ENCODE measurements around the gene NFE2L1.
"Not testable (repeated sequence)": the region's sequence is repeated elsewhere in the genome, so short reads cannot be mapped to it uniquely, and the experiment has no call there.

The NFE2L1 gene

GRCh38 chr17:48070195-48070594 is 22.0 kb downstream of the NFE2L1 start:
- DNase-seq: no peak

GRCh38 chr17:48071654-48072053 is 23.5 kb downstream of the NFE2L1 start:
- no peak for DNase-seq

DNA sequence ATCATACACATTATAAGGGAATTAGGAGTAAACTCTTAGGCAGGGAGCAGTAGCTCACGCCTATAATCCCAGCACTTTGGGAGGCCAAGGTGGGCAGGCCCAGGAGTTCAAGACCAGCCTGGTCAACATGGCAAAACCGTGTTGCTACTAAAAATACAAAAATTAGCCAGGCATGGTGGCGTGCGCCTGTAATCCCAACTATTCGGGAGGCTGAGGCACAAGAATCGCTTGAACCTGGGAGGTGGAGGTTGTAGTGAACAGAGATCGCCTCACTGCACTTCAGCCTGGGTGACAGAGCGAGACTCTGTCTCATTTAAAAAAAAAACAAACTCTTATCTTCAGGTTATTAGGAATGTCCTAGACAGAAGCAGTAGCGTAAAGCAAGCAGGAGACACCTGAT is 24.7 kb downstream of the NFE2L1 start:
- not testable (repeated sequence) for DNase-seq

GRCh38 chr17:48073566-48074094 is 25.5 kb downstream of the NFE2L1 start:
- DNase-seq: not testable (repeated sequence)

GRCh38 chr17:48074322-48075081 is 26.3 kb downstream of the NFE2L1 start:
- peak; percentile 80 for DNase-seq

- DNase-seq: not testable (repeated sequence)
Observed at GRCh38 chr17:48077152-48077551, 29.0 kb downstream of the NFE2L1 start.

DNA sequence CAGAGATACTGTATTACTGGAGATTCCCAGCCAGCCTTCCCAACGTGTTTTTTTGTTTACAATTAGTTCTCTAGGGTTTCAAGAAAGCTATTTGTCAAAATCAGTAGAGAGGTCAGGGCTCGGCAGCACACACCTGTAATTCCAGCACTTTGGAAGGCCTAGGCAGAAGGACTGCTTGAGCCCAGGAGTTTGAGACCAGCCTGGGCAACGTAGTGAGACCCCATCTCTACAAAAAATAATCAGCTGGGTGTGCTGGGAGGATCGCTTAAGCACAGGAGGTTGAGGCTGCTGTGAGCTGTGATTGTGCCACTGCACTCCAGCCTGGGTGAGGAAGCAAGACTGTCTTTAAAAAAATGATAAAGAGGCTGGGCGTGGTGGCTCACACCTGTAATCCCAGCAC is 33.7 kb downstream of the NFE2L1 start:
- no peak for DNase-seq

DNA sequence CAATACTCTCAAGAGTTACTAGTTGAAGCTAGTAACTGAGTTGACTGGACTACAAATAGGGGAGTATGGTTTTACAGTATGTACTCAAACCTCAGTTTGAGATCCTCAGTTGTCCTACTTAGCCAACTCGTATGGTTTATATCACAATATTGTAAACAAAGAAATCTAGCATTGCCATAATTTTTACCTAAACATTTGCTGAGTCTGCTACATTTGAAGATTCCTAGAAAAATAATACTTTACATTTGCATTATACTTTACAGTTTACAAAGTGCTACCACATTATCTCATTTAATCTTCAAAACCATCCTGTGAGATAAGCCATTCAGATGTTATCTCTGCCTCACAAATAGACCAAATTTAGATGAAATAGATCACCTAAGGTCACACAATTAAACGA is 36.8 kb downstream of the NFE2L1 start:
- DNase-seq: no peak

- DNase-seq: no peak
Observed at GRCh38 chr17:48093341-48094045, 45.3 kb downstream of the NFE2L1 start.

- no peak for DNase-seq
Observed at GRCh38 chr17:48095611-48096010, 47.5 kb downstream of the NFE2L1 start.

DNA sequence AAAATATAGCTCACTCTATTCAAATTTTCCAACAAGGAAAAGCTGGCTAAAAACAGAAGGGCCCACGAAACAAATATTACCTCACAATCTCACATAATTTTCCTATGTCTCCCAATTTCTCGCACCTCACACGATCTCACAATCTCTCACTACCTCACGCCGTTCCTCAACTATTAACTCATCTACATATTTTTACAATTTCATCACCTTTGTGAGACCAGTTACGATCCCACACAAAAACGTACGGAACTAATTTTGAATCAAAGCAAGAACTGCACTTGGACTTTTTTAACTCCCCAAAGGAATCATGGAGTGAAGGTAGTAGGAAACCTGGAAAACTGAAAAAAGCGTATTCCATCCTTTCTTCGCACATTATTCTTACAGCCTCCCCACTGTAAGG is 52.0 kb downstream of the NFE2L1 start:
- DNase-seq: no peak

DNA sequence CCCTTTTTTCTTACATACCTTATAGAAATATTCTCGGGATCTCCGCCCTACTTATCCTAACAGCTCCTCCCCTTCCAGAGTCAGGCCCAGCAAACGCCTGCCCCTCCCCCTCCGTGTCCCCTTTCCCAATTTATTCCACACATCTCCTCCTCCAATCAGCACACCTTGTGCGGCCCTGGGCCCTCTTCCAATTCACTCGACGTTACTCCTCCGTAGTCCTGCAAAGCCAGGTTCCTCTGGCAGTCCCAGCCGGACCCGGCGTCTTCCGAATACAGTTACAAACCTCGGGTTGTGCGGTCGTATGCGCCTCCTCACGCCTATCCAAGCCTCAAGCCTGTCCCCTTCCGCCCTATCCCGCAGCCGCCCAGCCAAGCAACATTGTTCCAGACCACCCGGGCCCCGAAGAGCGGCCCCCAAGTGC is 52.4 kb downstream of the NFE2L1 start:
- no peak for DNase-seq

DNA sequence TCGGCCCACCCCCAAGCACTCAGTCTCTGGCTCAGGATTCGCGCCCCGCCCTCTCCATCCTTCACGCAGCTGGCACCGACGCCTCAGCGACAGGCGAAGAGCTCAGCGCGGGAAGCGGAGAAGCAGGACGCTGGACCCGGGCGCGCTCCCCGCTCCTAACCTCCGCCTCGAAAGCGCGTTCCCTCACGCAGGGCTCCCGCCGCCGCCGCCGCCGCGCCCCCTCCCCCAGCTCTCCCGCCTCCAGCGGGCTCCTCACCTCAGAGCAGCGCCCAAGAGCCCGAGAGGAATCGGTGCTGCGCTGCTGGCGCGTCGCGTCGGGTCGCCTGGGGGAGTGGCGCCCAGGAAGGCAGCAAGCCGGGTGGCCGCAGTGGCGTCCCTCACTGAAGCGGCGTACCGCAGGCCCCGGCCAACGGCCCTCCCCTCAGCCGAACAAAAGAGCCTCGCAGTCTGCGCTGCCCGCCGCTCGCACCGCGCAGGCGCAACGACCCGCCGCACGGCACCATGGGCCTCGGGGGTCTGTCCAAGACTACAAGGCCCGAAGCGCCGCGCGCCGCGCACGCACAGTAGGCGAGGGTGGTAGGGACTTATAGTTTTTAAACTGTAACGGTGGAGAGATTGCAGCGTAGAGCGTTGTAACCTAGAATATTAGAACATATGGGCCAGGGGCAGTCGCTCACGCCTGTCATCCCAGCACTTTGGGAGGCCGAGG is 53.0 kb downstream of the NFE2L1 start, which contains the start of gene CBX1:
TSS of gene CBX1 (minus strand) at position 467 of the 709 bp plus-strand sequence. CDS start 24,474 bp downstream, outside the sequence.
- peak; percentile 93 for DNase-seq

- DNase-seq: no peak
Observed at GRCh38 chr17:48102043-48102750, 54.0 kb downstream of the NFE2L1 start.

DNA sequence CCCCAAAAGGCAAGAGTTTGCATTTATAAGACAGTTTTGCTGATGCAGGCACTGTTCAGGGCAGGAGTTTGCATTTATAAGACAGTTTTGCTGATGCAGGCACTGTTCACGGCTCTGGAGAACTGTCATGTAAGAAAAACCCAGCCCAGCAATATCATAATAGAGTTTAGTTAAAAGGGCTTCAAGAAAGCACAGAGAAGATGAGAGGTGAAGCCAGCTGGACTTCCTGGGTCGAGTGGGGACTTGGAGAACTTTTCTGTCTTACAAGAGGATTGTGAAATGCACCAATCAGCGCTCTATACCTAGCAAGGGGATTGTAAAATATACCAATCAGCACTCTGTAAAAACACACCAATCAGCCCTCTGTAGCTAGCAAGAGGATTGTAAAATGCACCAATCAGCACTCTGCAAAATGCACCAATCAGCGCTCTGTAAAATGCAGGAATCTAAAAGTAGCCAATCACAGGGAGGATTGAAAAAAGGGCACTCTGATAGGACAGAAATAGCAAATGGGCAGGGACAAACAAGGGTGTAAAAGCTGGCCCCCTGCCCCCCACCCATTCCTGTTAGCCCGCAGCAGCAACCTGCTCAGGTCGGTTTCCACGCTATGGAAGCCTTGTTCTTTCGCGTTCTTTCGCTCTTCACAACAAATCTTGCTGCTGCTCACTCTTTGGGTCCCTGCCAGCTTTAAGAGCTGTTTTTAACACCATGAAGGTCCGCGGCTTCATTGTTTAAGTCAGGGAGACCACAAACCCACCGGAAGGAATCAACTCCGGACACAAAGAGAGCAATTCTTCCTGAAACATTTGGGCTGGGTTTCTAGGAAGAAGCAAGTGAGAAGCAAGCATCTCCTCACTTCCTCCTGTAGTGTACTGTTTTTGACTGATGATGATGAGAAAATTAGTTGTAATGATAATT is 54.9 kb downstream of the NFE2L1 start:
- peak; percentile 15 for DNase-seq

DNA sequence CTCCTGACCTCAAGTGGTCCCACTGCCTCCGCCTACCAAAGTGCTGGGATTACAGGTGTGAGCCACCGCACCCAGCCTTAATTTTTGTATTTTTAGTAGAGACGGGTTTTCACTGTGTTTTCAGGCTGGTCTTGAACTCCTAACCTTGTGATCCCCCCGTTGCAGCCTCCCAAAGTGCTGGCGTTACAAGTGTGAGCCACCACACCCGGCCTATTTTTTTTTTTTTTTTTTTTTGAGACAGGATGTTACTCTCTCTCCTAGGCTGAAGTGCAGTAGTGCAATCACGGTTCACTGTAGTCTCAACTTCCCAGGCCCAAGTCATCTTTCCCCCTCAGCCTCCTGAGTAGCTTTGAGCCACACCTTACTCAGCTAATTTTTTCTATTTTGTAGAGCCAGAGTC is 56.3 kb downstream of the NFE2L1 start:
- no peak for DNase-seq

DNA sequence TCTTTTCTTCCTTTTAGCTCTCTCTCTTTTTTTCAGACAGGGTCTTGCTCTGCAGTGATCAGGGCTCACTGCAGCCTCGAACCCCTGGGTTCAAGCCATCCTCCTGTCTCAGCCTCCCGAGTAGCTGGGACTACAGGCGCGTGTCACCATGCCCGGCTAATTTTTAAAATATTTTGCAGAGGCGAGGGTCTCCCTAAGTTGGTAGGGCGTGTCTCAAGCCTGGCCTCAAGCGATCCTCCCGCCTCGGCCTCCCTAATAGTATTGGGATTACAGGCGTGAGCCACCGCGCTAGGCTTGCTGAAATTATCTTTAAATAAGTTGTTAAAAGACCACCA is 58.6 kb downstream of the NFE2L1 start:
- no peak for DNase-seq

GRCh38 chr17:48107137-48108055 is 59.2 kb downstream of the NFE2L1 start, which contains the start of gene SNX11:
Gene SNX11 (plus strand): TSS chr17:48107766. CDS start chr17:48112044, 4,278 bp downstream.
- DNase-seq: peak; percentile 91

DNA sequence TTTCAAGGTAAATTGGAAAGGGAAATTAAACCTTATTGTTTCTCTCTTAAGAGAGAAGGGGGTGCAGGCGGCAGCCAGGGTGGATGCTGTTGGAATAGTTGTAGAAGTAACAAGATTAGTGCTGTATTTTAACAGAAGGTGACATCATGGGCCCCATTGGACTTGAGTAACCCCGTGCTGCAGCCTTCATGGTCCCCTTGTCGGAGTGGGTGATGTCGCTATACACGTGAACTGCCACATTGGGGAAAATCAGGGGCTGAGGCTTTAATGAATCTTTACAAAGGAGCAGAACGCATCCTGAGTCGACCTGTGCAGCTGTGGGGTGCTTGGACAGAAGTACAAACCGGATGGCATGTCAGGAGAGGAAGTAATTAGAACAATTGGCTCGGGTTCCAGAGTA is 62.6 kb downstream of the NFE2L1 start:
- no peak for DNase-seq
